Activated T-cell treated with anti-CD3 and anti-CD28 coated beads for 1 hour (primary cell): Measurements from ENCODE around the gene RHNO1.
A peak's percentile ranks its signal among the peaks of the same experiment; 100 is the strongest.

Experiments used
- DNase-seq: peaks from one replicate; pipeline ENCODE4 v3.0.0-alpha.2; 2020; ENCODE audit warnings: low read depth

The RHNO1 gene

DNA sequence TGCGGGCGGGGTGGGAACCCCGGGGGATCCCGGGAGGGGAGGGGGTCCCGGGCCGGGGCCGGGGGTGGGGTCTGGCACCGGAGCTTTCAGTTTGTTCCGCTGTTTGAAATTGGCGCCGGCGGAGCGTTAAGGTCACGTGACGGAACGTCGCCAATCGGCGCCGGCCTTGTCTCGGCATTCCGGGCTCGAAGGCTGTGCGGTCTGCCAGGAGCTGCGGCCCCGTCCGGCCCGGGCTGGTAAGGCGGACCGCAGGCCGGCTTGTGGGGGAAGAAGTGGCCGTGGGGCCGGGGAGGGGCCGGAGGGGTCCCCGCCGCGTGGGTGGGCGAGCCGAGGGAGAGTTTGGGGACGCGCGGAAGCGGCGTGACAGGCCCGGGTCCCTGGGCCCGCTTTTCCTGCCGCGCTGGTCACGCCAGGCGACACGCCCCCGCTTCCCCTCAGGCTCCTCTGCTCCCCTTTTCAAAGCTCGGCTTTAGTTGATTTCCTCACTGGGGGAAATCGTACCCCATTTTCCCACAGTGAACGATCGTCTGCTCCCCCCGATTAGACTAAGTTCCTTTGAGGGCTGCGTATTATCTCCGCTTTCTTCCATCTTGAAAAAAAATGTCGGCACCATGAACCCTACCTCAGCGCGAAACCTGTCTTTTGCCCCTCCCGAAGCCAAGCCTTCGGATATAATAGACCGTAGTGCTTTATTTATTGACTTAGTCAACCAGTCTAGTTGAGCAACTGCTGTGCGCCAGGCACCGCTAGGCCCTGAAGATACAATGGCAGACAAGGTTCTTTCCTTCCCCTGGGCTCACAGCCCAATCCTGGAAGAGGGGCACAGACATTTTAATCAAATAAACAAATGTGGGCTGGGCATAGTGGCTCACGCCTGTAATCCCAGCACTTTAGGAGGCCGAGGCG lies at the start of gene RHNO1, which contains the start of gene FOXM1:
RHNO1 (plus strand) TSS at position 177 of the 906 bp plus-strand sequence. CDS start 8,144 bp downstream, outside the sequence.
FOXM1 (minus strand) TSS at position 128 of the 906 bp plus-strand sequence. CDS start 2,696 bp downstream, outside the sequence.
- peak; percentile 79 for DNase-seq

GRCh38 chr12:2829275-2829674 lies 47.7 kb upstream of the RHNO1 start:
- DNase-seq, result no peak

GRCh38 chr12:2832550-2833127 lies 44.4 kb upstream of the RHNO1 start:
- DNase-seq, result no peak

GRCh38 chr12:2833327-2833726 lies 43.7 kb upstream of the RHNO1 start:
- DNase-seq, result no peak

DNA sequence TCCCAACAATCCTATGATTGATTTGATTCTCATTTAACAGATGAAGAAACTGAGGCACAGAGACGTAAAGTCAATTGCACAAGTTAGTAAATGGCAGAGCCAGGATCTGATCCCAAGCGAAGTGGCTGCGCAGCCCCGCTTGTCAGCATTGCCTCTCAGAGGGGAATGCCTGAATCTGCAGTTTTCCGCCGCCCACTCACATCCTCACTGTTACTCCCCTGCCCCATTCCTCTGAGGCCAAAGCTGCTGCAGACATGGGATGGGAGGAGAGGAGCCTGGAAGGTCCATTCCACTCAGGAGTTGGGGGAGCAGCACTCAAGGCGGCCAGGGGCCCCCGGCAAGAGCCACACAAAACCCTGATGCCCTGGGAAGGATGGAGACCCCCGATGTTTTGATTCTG lies 43.2 kb upstream of the RHNO1 start:
- no peak for DNase-seq

DNA sequence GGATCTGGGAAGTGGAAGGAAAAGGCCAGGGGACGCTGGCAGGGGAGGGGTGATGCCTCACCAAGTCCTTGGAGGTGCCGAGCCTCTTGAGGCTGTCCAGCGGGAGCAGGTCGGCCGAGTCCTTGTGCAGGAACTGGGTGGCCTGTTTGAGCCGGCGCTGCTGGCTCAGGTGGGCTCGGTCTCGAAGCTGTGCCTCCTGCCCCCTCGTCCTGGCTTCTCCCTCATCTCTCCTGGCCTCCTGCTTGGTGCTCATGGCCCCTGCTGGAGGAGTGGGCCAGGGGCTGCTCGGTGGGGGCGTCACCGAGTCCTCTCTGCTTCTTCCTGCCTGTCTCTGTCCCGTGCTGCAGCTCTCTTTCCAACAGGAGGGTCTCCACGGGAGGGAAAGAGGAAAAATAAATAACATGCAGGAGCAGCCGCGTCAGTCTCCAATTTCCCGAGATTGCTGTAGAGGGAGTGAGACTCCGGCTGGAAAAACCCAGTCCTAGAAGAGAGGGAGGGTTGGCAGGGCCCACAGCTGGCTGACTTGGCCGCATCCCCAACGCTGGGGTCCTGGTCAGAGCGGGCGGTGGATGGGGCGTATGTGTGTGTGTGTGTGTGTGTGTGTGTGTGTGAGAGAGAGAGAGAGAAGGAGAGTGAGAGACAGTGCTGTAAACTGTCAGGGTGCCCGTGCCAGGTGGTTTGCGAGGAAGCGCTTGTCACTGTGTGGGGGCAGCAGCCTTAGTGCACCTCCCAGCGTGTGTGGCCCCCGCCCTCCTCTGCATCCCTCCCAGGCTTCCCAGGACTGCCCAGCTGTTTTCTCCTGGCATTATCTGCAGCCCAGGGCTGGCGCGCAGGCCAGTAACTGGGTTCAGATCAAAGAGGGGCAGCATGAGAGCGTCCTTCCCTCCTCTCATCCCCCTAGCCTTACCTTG lies 42.2 kb upstream of the RHNO1 start, which contains the start of gene NRIP2:
NRIP2 (minus strand) TSS at position 455 of the 911 bp plus-strand sequence; CDS start at position 403, 52 bp downstream.
- DNase-seq, result no peak

- DNase-seq, result no peak
Measured at GRCh38 chr12:2835691-2836403, 41.2 kb upstream of the RHNO1 start.

GRCh38 chr12:2836574-2836973 lies 40.4 kb upstream of the RHNO1 start:
- DNase-seq, result no peak

DNA sequence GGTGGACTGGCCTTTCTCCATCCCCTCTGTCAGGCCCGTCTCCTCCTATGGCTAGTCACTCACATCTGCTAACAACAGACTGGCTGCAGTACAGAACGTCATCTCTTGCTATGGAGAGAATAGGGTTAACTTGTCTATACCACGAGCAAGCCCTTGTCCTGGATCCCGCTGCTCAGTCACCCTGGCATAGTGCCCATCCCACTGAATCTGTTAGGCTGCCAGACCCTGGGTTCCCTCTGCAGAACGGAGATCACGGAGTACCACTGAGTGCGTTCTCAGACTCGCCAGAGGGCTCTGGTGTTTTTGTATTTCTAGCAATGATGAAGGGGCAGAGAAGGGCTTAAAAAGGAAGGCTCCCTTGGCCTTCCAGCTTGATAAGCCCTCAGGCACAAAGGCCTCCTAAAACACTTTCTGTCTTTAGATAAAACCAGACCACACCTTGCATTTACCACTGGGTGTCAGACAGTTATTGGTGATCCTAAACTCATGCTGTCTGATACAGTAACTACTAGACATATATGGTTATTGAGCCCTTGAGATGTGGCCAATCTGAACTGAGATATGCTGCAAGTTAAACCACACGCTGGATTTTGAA lies 35.9 kb upstream of the RHNO1 start:
- no peak for DNase-seq

DNA sequence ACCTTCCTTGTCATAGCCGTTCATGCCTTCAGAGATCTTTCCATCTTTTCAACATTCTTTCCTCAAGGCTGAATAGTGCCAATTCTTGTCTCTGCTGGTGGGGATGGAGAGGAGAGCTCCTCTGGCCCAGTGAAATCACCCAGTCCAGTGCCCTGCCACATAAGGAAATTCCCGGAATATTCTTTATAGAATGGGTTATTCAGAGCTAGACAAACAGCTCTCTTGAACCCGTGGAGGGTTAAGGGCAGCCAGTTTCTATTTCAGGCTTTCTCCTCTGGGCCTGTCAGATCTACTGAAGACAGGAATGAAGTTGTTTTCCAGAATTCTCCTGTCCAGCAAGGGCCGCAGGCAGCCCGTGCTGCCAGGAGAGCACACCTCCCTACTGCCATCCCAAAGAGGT lies 34.1 kb upstream of the RHNO1 start:
- DNase-seq, result no peak

GRCh38 chr12:2844786-2845185 lies 32.2 kb upstream of the RHNO1 start:
- DNase-seq, result no peak

GRCh38 chr12:2845280-2845679 lies 31.7 kb upstream of the RHNO1 start:
- DNase-seq, result no peak

DNA sequence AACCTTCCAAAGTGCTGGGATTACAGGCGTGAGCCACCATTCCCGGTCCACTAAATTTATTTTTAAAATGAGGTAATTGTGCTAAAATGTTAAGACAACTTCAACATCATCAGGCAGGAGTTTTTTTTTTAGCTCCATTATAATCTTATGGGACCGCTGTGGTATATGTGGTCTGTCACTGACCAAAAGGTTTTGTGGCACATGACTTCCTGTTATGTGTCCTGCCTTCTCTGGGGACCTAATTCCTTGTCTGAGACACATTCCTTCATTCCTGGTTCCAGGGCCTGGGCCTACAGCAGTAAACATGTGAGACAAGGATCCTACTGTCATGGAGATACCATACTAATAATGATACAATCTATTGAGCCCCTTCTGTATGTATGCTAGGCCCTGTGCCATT lies 25.1 kb upstream of the RHNO1 start:
- DNase-seq, result no peak

DNA sequence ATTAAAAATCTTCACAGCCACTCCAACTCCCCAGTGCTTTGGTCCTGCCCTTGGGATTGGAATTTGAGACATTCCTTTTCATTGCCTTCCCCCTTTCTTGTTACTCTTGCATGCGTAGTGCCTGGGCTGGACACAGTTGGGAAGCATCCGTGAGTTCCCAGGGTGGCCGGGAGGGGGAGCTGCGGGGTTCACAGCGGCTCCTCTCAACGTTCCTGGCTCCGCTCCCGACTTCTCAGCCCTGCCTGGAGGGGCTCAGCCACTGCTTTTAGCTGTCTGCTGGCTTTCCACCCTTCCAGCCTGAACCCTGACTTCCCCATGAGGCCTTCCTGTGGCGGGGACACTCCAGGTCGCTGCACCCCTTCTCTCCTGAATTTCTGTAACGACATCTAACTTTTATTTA lies 23.4 kb upstream of the RHNO1 start:
- peak; percentile 31 for DNase-seq

- no peak for DNase-seq
Measured at GRCh38 chr12:2854669-2855453, 22.2 kb upstream of the RHNO1 start.

GRCh38 chr12:2855546-2855945 lies 21.5 kb upstream of the RHNO1 start:
- no peak for DNase-seq

DNA sequence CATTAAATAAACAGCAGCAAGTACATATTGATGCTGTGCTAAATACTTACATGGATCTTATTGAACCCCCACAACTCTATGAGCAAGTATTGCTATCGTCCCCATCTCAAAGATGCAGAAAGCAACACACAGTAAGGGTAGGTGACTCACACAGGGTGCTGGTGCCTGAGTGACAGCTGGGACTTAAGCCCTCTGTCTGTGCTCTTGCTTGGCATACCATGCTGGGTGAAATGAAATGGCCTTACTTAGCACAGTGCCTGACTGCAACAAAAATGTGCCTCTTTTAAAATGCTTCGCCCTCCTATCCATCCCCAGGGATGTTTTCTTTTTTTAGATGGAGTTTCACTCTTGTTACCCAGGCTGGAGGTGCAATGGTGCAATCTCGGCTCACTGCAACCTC lies 21.0 kb upstream of the RHNO1 start:
- DNase-seq, result no peak

DNA sequence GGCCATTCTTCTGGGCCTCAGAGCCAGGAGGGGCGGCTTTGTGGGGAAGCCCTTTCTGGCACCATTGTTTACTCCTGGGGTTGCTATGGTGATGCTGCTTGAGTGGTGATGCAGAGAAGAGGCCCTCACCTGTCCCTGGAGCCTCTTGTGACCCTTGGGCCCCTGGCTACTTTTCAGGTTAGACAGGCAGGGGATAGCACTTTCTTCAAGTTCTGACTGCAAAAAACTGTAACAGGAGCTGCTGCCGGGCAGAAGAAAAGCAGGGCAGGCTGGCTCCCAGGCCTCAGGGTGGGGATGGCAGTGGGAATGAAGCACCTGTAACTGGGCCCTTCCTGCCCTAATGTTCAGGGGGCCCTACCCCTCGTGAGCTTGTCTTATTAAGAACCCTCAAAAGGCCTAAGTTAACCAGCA lies 20.0 kb upstream of the RHNO1 start, which contains the start of gene TEX52:
TEX52 (minus strand) TSS at position 19 of the 411 bp plus-strand sequence; CDS start at position 6, 13 bp downstream.
- no peak for DNase-seq

DNA sequence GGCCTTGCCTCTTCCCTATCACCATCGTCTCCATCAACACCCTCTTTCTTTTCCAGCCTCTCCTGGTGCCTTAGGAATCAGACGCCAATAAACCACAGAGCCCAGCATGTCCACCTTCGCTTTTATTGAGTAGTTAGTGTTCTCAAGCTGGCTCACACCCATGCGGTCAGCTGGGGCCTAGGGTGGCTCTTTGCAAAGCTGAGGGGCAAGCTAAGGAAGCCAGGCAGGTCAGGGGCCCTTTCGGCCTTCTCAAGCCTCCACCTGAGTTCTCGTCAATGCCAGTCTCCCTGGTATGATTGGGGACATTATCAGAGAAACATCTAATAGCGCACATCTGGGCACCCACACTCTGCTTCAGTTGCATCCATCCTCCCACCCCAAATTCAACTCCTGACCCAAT lies 19.4 kb upstream of the RHNO1 start:
- DNase-seq, result no peak

DNA sequence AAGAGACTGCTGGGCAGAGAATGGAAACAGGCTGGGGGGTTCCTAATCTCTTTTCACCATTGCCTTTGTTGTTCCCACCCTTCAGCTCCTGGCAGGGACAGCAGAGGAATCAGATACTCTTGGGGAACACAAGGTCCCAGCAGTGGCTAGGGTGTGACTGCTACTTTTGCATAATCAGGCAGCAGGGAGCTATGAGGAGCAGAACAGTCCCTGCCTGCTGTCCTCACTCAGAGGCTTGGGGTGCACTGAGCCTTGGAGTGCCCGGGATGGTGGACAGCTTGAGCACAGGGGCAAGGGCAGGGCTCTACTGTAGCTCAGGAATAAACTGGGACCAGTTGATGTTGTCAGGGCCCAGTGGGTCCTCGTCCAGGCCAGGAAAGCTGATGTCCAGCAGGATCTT lies 18.7 kb upstream of the RHNO1 start:
- DNase-seq, result no peak
